GM18519 (cell line): ENCODE measurements around the gene DIP2A.

Source experiments
- ATAC-seq: cut with Tn5 transposase; IDR thresholded peaks from one replicate; pipeline ENCODE4 v1.9.1; 2021; ENCODE audit warnings: mild to moderate bottlenecking, moderate library complexity; ENCODE audit not compliant: unreplicated experiment, low FRiP score

Gene DIP2A

DNA sequence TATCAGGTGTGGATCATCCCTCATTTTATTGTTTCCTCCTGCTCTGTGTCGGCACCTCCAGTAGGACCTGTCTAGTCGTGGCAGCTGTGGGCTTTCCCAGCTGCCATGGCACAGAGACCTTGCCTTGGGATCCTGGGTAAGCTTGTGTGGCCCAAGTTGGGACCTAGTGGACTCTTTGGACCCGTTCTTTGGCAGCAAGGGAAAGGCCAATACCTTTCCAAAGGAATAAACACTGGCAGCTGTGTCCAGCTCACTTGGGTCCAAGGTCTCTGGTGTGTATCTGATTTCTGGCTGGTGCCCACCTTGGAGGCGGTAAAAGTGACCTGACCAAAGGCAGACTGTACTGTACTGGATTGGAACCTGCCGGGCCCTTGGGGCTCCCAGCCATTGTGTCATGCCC, 21.8 kb downstream of the DIP2A start:
- ATAC-seq: no peak

DNA sequence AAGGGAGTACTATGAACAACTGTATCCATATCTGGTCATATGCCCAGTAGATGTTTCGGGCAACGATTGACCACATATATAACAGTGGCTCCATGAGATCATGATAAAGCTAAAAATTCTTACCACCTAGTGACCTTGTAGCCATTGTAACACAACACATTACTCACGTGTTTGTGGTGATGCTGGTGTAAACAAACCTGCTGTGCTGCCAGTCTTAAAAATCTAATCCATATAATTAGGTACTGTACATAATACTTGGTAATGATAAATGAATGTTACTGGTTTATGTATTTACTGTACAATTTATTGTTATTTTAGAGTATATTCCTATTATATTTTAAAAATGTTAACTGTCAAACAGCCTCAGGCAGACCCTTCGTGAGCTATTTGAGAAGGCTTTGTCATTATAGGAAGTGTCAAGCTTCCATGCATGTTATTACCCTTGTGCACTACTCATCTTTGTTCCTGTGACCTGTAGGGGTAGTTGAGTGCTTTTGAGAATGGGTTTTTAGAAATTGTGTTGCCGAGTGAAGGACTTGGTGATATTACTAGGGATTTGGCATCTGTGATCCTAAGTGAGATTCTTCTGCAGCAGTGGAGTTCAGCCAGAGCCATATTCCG, 23.6 kb downstream of the DIP2A start:
- no peak for ATAC-seq

DNA sequence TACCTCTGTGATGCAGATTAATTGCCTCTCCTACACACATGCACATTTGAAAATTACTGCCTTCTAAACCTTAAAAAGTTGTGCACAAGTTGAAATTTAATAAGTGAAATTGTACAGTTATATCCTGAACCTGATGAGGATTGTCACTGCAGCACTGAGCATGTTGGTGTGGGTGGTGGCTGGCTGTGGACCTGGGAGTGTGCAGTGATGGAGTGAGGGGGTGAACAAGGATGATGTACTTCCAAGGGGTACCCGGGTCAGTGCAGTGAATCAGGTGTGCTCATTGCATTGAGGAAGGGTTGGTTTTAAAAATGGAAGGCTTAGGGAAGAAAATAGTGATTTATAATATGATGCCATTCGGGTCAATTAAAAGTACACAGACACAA, 24.1 kb downstream of the DIP2A start:
- no peak for ATAC-seq

DNA sequence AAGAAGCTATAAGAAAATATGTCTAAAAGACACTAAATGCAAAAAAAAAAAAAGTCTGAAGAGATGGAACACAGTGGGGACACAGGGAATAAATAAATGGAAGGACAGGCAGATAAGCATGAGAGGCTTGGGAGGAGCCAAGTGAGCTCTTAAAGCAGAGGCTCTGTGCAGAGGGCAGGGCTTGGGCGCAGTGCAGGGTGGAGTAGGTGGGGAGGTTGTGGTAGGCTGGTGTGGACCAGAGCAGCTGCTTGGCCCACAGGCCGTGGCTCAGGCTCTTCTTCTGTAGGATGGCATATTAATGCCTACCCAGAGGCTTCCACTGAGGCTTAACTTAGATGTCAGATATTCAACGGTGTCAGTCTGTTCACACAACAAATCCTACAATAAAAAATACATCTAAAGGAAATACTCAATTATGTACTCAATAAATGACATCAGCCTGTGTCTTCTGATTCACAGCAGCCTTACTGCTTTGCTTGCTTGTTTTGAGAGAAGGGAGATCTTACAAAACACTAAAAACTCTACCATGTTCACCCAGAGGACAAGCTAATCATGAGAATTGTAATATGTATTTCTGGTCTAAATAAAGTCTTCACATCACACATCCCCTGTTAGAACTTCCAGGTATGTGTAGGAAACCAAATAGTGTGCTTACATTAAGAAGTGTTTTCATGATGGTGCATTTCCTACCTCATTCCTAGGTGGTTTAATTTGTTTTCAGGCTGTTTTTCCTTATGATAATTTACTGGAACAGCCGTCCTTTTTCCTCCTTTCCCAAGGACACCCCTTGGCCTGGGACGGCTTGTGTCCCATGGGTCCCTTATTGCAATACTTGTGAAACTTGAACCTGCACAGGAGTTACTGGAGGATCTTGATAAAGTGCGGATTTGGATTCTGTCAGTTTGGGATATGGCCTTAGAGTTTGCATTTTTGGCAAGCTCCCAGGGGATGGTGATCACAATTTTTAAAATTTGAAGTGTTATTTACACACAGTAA, 24.9 kb downstream of the DIP2A start:
- no peak for ATAC-seq

DNA sequence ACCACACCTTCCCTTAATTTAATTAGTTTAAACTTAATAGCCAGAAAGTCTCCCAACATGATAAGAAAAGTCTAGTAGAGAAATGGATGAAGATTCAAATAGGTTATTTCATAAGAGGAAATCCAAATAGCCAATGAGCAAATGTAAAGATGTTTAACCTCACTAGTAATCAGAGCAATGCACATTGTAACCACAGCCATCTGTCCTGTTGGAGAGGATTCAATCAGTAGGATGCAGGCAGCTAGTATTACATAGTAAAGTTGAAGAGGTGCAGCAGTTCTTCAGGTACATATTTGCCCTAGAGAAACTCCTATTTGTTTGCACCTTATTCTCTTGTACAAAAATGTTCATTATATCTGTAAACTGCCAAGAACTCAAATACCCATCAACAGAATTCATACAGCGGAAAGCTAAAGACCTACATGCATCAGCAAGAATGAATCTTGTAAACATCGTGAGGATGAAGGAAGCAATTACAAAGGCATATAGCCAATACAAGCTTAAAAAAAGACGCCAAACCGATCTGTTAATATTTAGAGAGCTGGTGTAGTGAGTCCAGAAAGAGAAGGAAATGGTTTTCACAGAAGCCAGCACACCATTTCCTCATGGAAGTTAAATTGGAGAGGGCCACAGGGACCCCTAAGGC, 27.9 kb downstream of the DIP2A start:
- ATAC-seq: no peak

DNA sequence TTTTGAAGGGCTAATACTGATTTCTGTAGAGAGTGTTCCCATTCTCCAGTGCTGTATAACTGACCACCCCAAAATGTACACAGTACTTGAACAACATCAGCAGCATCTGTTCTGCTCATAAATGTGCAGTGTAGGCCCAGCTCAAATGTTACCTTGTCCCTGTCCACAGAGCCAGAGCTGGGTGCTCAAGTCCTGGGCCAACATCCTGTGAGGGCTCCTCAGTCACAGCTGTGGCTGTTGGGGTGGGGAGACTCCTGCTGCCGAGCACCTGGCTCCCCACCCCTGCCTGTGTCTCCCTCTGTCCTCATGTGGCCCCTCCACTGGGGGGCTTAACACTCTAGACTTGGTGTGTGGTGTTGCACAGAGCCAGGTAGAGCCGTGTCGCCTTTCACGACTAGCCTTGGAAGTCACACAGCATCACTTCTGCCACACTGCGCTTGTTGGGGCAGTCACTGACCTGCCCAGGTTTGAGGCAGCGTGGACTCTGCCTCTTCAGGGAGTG, 30.5 kb downstream of the DIP2A start:
- no peak for ATAC-seq

DNA sequence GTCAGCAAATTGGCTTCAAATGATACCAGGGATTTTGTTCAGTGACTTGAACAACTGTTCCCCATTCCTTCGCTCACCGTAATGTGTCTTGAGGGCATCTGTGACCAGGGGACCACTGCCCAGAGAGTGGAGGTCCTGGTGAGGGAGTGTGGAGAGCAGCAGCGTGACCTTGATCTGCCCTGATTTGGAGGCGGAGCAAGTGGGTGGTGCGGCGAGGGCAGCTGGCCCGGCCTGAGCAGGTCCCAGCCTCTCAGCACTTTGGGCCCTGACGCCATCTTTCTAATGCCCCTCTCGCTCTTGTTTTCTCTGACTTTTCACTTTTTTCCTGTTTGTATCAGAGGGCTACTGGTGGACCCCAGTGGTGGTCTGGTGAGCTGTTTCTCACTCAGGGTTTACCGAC, 31.1 kb downstream of the DIP2A start:
- ATAC-seq: no peak

DNA sequence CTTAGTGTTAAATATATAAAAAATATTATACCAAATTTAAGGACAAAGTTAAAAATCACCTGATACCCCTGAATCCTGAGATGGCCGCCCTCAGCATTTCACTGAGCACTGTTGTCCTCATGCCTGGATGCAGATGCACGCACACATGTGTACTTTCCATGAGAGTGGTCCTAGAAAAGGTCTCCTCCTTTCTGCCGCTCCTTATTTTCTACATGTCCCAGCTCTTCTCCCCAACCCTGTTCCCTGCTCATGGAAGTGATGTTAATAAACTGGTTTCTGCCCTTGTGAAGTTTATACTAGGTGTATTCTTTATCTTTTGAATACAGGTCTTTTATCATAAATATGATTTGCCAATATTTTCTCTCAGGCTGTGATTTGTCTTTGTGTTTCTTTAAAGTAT, 32.9 kb downstream of the DIP2A start:
- ATAC-seq: no peak

DNA sequence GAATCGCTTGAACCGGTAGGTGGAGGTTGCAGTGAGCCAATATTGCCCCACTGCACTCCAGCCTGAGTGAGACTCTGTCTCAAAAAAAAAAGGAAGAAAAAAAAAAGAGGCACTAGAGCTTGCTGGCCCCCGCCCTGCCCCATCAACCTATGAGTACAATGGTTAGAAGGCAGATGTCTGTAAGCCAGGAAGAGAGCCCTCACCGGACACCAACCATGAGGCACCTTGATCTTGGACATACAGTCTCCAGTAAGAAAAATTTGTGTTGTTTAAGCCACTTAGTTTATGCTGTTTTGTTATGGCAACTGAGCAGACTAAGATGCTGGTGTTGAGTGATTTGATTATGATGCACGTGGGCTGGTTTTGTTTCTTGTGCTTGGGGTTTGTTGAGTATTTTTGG, 34.2 kb downstream of the DIP2A start:
- ATAC-seq: no peak

DNA sequence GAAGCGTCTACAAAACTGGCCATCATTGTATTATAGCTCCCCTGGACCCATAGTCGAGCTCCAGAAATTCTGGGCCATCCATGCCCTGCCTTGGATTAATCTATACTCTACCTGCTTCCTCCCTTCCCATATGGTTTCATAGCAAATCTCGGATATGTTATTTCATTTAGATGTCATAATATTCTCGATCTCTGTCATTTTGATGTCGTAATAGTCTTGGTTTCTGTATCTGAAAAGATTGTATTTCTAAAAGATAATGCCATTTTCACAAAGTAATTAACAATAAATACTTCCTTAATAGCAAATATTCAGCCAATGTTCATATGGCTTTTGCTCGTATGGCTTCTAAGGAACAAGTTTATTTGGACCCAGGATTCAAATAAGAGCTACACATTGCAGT, 35.1 kb downstream of the DIP2A start:
- ATAC-seq: no peak

DNA sequence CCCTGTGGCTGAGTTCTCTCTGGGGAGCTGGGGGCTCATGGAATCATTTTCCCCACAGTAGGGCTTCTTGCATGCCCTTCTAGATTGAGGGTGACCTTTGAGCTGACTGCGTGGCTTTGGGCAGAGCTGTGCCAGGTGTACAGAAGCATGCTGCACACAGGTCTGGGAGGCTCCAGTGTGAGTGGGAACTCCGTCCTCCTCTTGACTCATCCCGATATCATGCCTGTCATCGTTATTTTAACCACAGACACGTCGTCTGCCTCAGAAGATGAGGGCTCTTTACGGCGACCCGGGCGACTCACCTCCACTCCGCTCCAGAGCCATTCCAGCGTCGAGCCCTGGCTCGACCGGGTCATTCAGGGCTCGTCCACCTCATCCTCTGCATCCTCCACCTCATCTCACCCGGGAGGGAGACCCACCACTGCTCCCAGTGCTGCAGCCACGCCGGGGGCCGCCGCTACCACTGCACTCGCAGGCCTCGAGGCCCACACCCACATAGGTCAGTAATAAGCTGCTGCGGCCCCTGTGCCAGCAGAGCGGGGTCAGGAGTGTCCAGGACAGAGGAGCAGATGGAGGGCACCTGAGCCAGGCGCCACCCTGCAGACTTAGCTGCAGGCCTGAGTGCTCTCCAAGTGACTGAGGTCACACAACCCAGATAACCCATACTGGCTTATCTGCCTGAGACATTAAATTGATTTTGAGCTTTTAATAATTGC, 39.8 kb downstream of the DIP2A start:
- ATAC-seq: no peak

DNA sequence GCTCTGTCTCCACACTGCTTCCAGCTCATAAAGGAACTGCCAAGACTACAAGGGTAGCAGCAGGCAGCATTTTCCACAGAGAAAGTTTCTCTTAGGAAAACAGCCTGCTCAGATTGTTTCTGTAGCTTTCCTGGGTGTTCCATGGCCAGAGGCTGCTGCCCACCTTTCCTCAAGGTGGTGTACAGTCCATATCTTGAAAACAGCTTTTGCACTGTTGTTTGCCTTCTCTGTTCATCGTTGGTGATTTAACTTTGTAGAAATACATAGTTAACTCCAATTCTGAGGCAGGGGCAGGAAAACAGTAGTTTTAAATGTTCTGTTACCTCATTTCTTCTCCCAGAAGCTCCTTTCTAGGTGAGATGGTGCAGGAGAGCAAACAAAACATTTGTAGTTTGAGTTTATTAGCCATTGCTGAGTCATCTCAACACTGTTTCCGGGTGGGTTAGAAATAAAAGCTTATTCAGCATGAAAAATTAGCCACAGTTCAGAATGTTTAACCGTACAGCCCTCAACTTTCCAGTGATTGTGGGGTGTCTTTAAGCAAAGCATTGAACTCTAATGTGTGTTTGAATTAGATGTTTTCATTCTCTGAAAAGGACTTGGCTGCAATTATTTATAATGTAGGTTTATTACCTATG, 41.7 kb downstream of the DIP2A start:
- no peak for ATAC-seq

DNA sequence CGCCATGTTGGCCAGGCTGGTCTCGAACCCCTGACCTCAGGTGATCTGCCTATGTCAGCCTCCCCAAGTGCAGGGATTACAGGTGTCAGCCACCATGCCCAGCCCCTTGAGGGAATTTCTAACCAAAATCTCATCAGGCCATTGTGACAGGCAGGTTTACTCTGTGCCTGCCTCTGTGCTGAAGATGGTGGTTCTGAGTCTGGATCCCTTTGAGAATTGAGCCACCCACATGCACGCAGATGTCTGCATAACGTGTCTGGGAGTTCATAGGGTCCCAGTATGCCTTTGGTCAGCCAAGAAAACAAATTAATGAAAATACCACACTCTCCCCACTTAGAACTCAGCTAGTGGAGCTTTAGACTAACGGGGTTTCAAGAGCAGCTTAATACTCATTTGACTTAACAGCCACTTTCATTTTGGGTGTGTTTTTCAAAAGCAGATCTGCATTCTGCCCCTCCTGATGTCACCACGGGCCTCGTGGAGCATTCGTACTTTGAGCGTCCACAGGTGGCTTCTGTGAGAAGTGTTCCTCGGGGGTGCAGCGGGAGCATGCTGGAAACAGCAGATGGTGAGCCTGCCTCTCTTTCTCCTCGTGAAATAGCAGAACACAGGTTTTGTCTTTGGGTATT, 45.3 kb downstream of the DIP2A start:
- no peak for ATAC-seq

DNA sequence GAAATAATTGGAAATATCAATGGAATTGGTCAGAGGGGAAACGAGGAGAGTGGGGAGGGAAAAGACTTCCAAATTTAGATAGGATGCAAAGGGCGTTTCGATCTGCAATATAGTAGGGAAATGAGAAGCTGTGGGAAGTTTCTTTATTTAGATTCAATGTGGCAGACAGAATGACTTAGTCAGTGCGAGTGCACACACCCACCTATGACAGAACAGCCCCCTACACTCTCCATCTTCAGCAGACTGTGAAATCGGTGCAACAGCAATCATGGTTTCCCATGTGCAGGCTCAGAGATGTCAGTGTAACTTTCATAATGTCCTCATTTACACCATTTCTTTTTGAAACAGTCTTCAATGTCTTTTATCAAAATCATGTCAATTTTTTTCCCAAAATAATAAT, 46.0 kb downstream of the DIP2A start:
- no peak for ATAC-seq

DNA sequence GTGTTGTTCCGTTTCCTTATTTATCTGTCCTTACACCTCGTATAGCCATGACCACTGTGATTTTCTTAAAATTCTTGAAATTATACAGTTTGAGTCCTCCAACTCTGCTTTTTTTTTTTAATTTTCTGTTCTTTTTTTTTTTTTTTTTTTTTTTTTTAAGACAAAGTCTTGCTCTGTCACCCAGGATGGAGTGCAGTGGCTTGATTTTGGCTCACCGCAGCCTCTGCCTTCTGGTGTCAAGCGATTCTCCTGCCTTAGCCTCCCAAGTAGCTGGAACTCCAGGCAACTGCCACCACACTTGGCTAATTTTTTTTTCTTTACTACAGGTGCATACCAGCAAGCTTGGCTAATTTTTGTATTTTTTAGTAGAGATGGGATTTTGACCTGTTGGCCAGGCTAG, 48.9 kb downstream of the DIP2A start:
- no peak for ATAC-seq

DNA sequence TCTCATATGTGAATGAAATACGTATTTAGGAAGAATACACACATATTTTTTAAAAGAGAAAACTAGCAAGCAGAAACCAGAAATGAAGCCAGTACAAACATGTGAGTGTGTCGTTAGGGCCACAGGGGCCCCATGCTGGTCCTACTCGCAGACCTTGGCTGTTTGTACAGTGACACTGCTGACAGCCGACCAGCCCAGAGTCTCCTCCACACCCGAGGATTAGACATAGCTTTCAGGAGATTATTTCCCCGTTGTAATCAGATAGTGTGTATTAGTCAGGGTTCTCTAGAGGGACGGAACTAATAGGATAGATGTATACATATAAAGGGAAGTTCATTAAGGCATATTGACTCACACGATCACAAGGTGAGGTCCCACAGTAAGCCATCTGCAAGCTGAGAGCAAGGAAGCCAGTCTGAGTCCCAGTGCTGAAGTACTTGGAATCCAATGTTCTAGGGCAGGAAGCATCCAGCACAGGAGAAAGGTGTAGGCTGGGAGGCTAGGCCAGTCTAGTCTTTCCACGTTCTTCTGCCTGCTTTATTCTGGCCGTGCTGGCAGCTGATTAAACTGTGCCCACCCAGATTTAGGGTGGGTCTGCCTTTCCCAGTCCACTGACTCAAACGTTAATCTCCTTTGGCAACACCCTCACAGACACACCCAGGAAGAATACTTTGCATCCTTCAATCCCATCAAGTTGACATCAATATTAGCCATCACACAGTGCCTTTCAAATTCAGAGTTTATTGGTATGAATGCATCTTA, 51.2 kb downstream of the DIP2A start:
- ATAC-seq: no peak

DNA sequence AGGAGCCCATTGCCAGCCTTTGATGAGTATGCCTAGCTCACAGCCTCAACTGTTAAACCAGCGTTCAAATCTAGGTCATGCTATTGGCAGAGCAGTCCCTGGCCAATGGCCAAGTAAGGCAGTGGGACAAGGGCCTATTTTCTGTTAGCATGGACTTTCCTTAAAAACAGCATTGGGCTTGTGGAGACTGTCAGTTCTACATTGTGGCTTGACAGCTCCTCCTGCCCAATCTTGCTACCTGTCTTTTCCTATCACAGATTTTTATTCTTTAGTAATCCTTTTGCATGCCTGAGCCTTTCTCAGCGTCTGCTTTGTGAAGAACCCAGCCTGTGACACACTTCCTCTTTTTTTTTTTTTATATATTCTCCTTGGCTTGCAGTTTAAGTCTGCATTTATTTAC, 56.4 kb downstream of the DIP2A start:
- no peak for ATAC-seq

DNA sequence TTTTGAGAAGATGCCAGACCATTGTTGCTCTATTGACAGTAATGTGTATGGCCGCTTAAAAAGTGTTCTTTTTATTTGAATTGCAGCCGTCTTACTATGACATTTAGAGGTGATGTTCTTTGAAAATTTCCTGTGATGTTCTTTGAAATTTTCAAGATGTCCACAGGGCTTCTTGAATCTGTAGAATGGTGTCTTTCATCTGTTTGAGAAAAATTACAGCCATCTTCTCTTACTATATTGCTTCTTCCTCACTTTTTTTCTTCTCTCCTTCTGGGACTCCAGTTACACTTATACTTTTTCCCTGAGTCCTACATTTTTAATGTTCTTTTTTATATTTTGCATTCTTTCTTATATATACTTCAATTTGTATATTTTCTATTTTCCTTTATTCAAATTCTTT, 57.4 kb downstream of the DIP2A start:
- no peak for ATAC-seq

DNA sequence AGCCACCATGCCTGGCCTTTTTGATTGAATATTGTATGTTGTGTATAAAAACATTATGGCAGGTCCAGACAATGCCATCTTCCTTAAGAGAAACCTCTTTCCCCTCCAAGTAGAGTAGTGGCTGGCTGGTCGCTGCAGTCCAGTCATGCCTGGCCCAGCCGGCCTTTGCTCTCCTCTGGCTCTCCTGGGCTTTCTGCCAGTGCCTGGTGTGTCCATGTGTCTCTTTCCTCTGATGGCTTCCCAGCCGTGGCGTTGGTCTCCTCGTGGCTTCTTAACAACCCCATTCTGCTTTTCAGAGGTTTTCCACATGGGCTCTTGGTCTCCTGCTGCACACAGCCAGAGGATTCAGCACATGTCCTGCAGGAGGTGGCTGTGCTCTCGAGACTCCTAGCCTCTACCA, 58.7 kb downstream of the DIP2A start:
- ATAC-seq: no peak
